NCI-H2227 (cell line): ENCODE results near the gene PDE7B.
"Not testable (repeated sequence)": the region's sequence is repeated elsewhere in the genome, so short reads cannot be mapped to it uniquely, and the experiment has no call there.

Experiments
- DNase-seq: peaks from one replicate; lab custom pipeline; 2025; ENCODE audit not compliant: unreplicated experiment; lab: John Stamatoyannopoulos, UW

The PDE7B gene

GRCh38 chr6:136216503-136217401, 365.3 kb downstream of the PDE7B start:
- DNase-seq, result no peak

- DNase-seq, result not testable (repeated sequence)
Measured at GRCh38 chr6:136224974-136225373, 373.5 kb downstream of the PDE7B start.

GRCh38 chr6:136225496-136225895, 374.0 kb downstream of the PDE7B start:
- DNase-seq, result no peak

GRCh38 chr6:136226027-136226673, 374.6 kb downstream of the PDE7B start:
- DNase-seq, result peak; percentile 57

- no peak for DNase-seq
Measured at GRCh38 chr6:136226674-136227377, 375.3 kb downstream of the PDE7B start.

GRCh38 chr6:136228814-136229213, 377.3 kb downstream of the PDE7B start:
- DNase-seq, result no peak

GRCh38 chr6:136230219-136230853, 378.8 kb downstream of the PDE7B start:
- no peak for DNase-seq

- no peak for DNase-seq
Measured at GRCh38 chr6:136232701-136233100, 381.2 kb downstream of the PDE7B start.

- DNase-seq, result no peak
Measured at GRCh38 chr6:136235233-136235564, 383.7 kb downstream of the PDE7B start.

GRCh38 chr6:136236466-136237293, 385.2 kb downstream of the PDE7B start:
- DNase-seq, result no peak

GRCh38 chr6:136244061-136244616, 392.6 kb downstream of the PDE7B start:
- DNase-seq, result no peak
